H1 (cell line): ENCODE measurements around the gene DISP1. TPM values are rescaled to one million over a fixed set of nuclear protein-coding genes. Genes with fewer than 3 reads are reported as not detected.

Source experiments
- CTCF ChIA-PET: fragments of 300-600 bp; sonication (Branson Sonifier 250); formaldehyde crosslinking; loops from one replicate; lab custom pipeline; 2021; ENCODE audit not compliant: partially characterized antibody; lab: Charles Lee
- POLR2A ChIA-PET: fragments of 300-600 bp; sonication (Branson Sonifier 250); formaldehyde crosslinking; loops from one replicate; lab custom pipeline; 2021; ENCODE audit warnings: inconsistent platforms; ENCODE audit not compliant: partially characterized antibody; lab: Charles Lee
- DNase-seq, 2 experiments: peaks; one replicate each; pipeline versions ENCODE4 v3.0.0 to v3.0.0-alpha.2; 2010 to 2022; ENCODE audit warnings: low spot score in 2 of 2, low read depth in 1 of 2, mixed read lengths in 1 of 2
- FAIRE-seq: peaks from 2 replicates; lab custom pipeline; 2011; peaks lifted over from hg19 to GRCh38; lab: Jason Lieb, UNC
- H2AFZ ChIP-seq: 2 replicates; pipeline ENCODE4 v1.8.1; 2012; ENCODE audit warnings: low read length, inconsistent platforms
- H2AK5ac ChIP-seq: 2 replicates; pipeline ENCODE4 v1.6.1; 2013; ENCODE audit warnings: low read depth, low read length
- H2BK120ac ChIP-seq: replicated peaks from 2 replicates; pipeline ENCODE3; 2013; ENCODE audit warnings: low read depth, low read length, inconsistent platforms
- H2BK12ac ChIP-seq: 2 replicates; pipeline ENCODE4 v1.6.1; 2013; ENCODE audit warnings: low read depth, low read length
- H2BK15ac ChIP-seq: 2 replicates; pipeline ENCODE4 v1.6.1; 2013; ENCODE audit warnings: low read length
- H2BK20ac ChIP-seq: 2 replicates; pipeline ENCODE4 v1.6.1; 2013; ENCODE audit warnings: low read length
- H2BK5ac ChIP-seq: 2 replicates; pipeline ENCODE4 v1.6.1; 2013; ENCODE audit warnings: low read depth, low read length
- H3K14ac ChIP-seq: 2 replicates; pipeline ENCODE4 v1.6.1; 2013; ENCODE audit warnings: inconsistent platforms; ENCODE audit not compliant: insufficient read length
- H3K18ac ChIP-seq: 2 replicates; pipeline ENCODE4 v1.6.1; 2013; ENCODE audit warnings: low read length; ENCODE audit errors: extremely low read depth
- H3K23ac ChIP-seq: 2 replicates; pipeline ENCODE4 v1.6.1; 2013; ENCODE audit warnings: inconsistent platforms; ENCODE audit not compliant: insufficient read length
- H3K23me2 ChIP-seq: 2 replicates; pipeline ENCODE4 v1.6.1; 2013; ENCODE audit warnings: low read depth, low read length
- H3K27ac ChIP-seq: 2 replicates; pipeline ENCODE4 v1.6.1; 2011; ENCODE audit warnings: low read depth, low read length, inconsistent platforms
- H3K27me3 ChIP-seq, 4 experiments: replicated peaks in 1 of 4; 1 replicate in 1 of 4; 2 replicates in 3 of 4; pipeline versions ENCODE4 v1.6.1 to v1.8.1; 2011 to 2013; ENCODE audit warnings: low read length in 3 of 4, mild to moderate bottlenecking in 3 of 4, inconsistent platforms in 2 of 4, mixed read lengths in 2 of 4, moderate library complexity in 1 of 4; ENCODE audit not compliant: control insufficient read depth in 3 of 4, insufficient read depth in 3 of 4; ENCODE audit errors: extremely low read depth in 1 of 4
- H3K36me3 ChIP-seq, 4 experiments: 2 replicates each; pipeline versions ENCODE4 v1.6.1 to v1.8.1; 2011 to 2013; ENCODE audit warnings: mild to moderate bottlenecking in 4 of 4, low read length in 3 of 4, moderate library complexity in 2 of 4, control low read depth in 1 of 4, inconsistent platforms in 1 of 4; ENCODE audit not compliant: insufficient read depth in 4 of 4, control insufficient read depth in 2 of 4
- H3K4ac ChIP-seq: replicated peaks from 2 replicates; pipeline ENCODE3; 2013; ENCODE audit warnings: low read length, low read depth, mixed read lengths, inconsistent platforms; ENCODE audit not compliant: insufficient read length
- H3K4me1 ChIP-seq, 4 experiments: replicated peaks in 1 of 4; 1 replicate in 1 of 4; 2 replicates in 3 of 4; pipeline versions ENCODE4 v1.6.1 to v1.8.1; 2011 to 2013; ENCODE audit warnings: low read length in 3 of 4, inconsistent platforms in 2 of 4, mixed read lengths in 1 of 4; ENCODE audit not compliant: insufficient read depth in 4 of 4, control insufficient read depth in 3 of 4
- H3K4me2 ChIP-seq, 2 experiments: 2 replicates each; pipeline versions ENCODE4 v1.6.1 to v1.8.1; 2011 to 2013; ENCODE audit warnings: low read depth in 2 of 2, low read length in 2 of 2, control low read depth in 1 of 2, inconsistent platforms in 1 of 2, mild to moderate bottlenecking in 1 of 2; ENCODE audit not compliant: insufficient read depth in 1 of 2
- H3K4me3 ChIP-seq, 4 experiments: fragments of 200-600, 300-600 bp in 1 of 4; sonication (generic), shearing (Covaris generic), sonication (Bioruptor Twin) in 1 of 4; 2 replicates each; pipeline versions ENCODE4 v1.5.1 to v1.8.1; 2011 to 2016; ENCODE audit warnings: low read length in 4 of 4, low read depth in 3 of 4, control low read depth in 2 of 4, inconsistent platforms in 2 of 4, mild to moderate bottlenecking in 2 of 4, mixed read lengths in 1 of 4, moderate library complexity in 1 of 4; ENCODE audit not compliant: insufficient read depth in 2 of 4; ENCODE audit errors: extremely low read depth in 1 of 4
- H3K56ac ChIP-seq: replicated peaks from 2 replicates; pipeline ENCODE3; 2013; ENCODE audit warnings: low read depth, mild to moderate bottlenecking, mixed read lengths, low read length, inconsistent platforms; ENCODE audit not compliant: insufficient read length
- H3K79me1 ChIP-seq: 2 replicates; pipeline ENCODE4 v1.6.1; 2013; ENCODE audit warnings: low read depth, low read length, control low read depth
- H3K79me2 ChIP-seq, 2 experiments: 2 replicates each; pipeline versions ENCODE4 v1.6.1 to v1.8.1; 2012 to 2013; ENCODE audit warnings: low read length in 2 of 2, mild to moderate bottlenecking in 2 of 2, inconsistent platforms in 1 of 2; ENCODE audit not compliant: insufficient read depth in 2 of 2, control insufficient read depth in 1 of 2
- H3K9ac ChIP-seq, 4 experiments: replicated peaks in 1 of 4; 1 replicate in 1 of 4; 2 replicates in 3 of 4; pipeline versions ENCODE4 v1.6.1 to v1.8.1; 2011 to 2013; ENCODE audit warnings: low read depth in 3 of 4, low read length in 3 of 4, control low read depth in 2 of 4, mild to moderate bottlenecking in 2 of 4, moderate library complexity in 2 of 4, inconsistent platforms in 1 of 4; ENCODE audit errors: extremely low read depth in 1 of 4
- H3K9me3 ChIP-seq, 2 experiments: 2 replicates each; pipeline versions ENCODE4 v1.6.1 to v1.8.1; 2012 to 2013; ENCODE audit warnings: mild to moderate bottlenecking in 2 of 2, moderate library complexity in 2 of 2, control low read depth in 1 of 2, inconsistent platforms in 1 of 2, low read depth in 1 of 2, low read length in 1 of 2, mixed read lengths in 1 of 2; ENCODE audit not compliant: insufficient read depth in 2 of 2
- H4K20me1 ChIP-seq, 2 experiments: replicated peaks in 1 of 2; 2 replicates each; pipeline versions ENCODE3 to v1.8.1; 2011 to 2013; ENCODE audit warnings: inconsistent platforms in 2 of 2, low read length in 2 of 2, mild to moderate bottlenecking in 1 of 2; ENCODE audit not compliant: insufficient read depth in 2 of 2, control insufficient read depth in 1 of 2
- H4K5ac ChIP-seq: 2 replicates; pipeline ENCODE4 v1.6.1; 2013; ENCODE audit warnings: low read length, low read depth, mixed read lengths, inconsistent platforms; ENCODE audit not compliant: insufficient read length
- H4K8ac ChIP-seq: 2 replicates; pipeline ENCODE4 v1.8.0; 2013; ENCODE audit warnings: mild to moderate bottlenecking, moderate library complexity, low read length, inconsistent platforms; ENCODE audit not compliant: insufficient read depth; ENCODE audit errors: extremely low read depth
- H4K91ac ChIP-seq: replicated peaks from 2 replicates; pipeline ENCODE3; 2013; ENCODE audit warnings: low read length, mixed read lengths, inconsistent platforms; ENCODE audit not compliant: insufficient read length
- ASH2L ChIP-seq: fragments of 200-600, 300-600 bp; sonication (generic); IDR thresholded peaks from one replicate; pipeline ENCODE4 v1.7.1; 2017; ENCODE audit warnings: low read length
- EGR1 ChIP-seq: IDR thresholded peaks from 2 replicates; pipeline ENCODE4 v1.6.1; 2011; ENCODE audit warnings: low read depth, low read length, borderline replicate concordance
- GTF2F1 ChIP-seq: IDR thresholded peaks from 2 replicates; pipeline ENCODE4 v1.6.1; 2012; ENCODE audit warnings: low read depth, low read length, improper control_type of control experiment, borderline replicate concordance
- SAP30 ChIP-seq: fragments of 300-600 bp; sonication (generic); IDR thresholded peaks from 2 replicates; pipeline ENCODE4 v1.7.1; 2012; ENCODE audit warnings: low read length, moderate library complexity, mild to moderate bottlenecking, inconsistent platforms; ENCODE audit not compliant: insufficient read depth, insufficient replicate concordance
- TCF12 ChIP-seq: IDR thresholded peaks from 2 replicates; pipeline ENCODE4 v1.6.1; 2011; ENCODE audit warnings: low read depth, mild to moderate bottlenecking, low read length
- WGBS, 2 experiments: shearing (Covaris generic) in 1 of 2; methylation state at CpG; one replicate each; pipeline versions ENCODE4 v1.1.6 to v1.1.7; 2013 to 2015; ENCODE audit warnings: low lambda C conversion rate in 2 of 2, mixed read lengths in 2 of 2, inconsistent platforms in 1 of 2, low coverage in 1 of 2, missing lambda C conversion rate in 1 of 2; ENCODE audit not compliant: insufficient replicate concordance in 2 of 2, insufficient coverage in 1 of 2, insufficient read length in 1 of 2; ENCODE audit errors: extremely low coverage in 1 of 2, missing lambda C conversion rate in 1 of 2; 5-methylcytosine and 5-hydroxymethylcytosine counted together
- polyA plus RNA-seq, 7 experiments: library from polyadenylated mRNA; depleted of rRNA in 3 of 7; stranded (reverse) in 5 of 7; unstranded in 2 of 7; fragments of >200 nt in 5 of 7; fragments of 200-250 nt in 2 of 7; gene quantifications; 1 replicate in 5 of 7; 2 replicates in 1 of 7; 4 replicates in 1 of 7; pipeline versions ENCODE4 v1.2.1 to v1.2.3, GENCODE V29; 2011 to 2013; ENCODE audit warnings: missing spikeins in 2 of 7, mixed read lengths in 2 of 7
- total RNA-seq: library from RNA; stranded (reverse); fragmentation: NEBNext Ultra II Directional; extraction: Animal tissue kit (Norgen Biotek cat#: 25700); gene quantifications from 2 replicates; pipeline ENCODE4 v1.2.1, GENCODE V29; 2021

Gene DISP1
- total and polyA plus RNA-seq, 2 of the 8 experiments (the other 6 are each of a cell fraction or from before 2014, with no cell fraction given), result 4.1 to 6.1 TPM

GRCh38 chr1:222784916-222785315, 29.9 kb upstream of the DISP1 start:
- Histone ChIP-seq H2AK5ac (no peak overlapping the region), H3K4me3 (no peak overlapping the region), H3K27ac (no peak overlapping the region), H3K18ac (no peak overlapping the region), H3K9me3 (no peaks in the 10 kb centered on the region), H2AFZ (no peak overlapping the region), H4K91ac (no peak overlapping the region), H4K8ac (no peak overlapping the region), H2BK20ac (no peak overlapping the region), H3K36me3 (no peaks in the 10 kb centered on the region), H3K9ac (no peak overlapping the region), H3K4ac (no peak overlapping the region), H3K79me1 (no peaks in the 10 kb centered on the region), H4K20me1 (no peaks in the 10 kb centered on the region), H3K23ac (no peak overlapping the region), H2BK15ac (no peak overlapping the region), H3K4me1 (no peaks in the 10 kb centered on the region), H3K4me2 (no peak overlapping the region), H3K23me2 (no peaks in the 10 kb centered on the region), H3K27me3 (peaks cover 0 to 1% (median 0%) of the 10 kb centered on the region in 4 experiments; a peak in 1 of 7 replicates), H3K14ac (no peak overlapping the region), H2BK12ac (no peak overlapping the region), H2BK5ac (no peak overlapping the region), H3K79me2 (no peaks in the 10 kb centered on the region), H3K56ac (no peak overlapping the region), H2BK120ac (no peak overlapping the region), H4K5ac (no peak overlapping the region)
- FAIRE-seq (no peak), DNase-seq (no peak)
- ChIA-PET CTCF (interaction anchor here (1.0 to 4.6 kb wide), 5 partner anchors 10 to 305 kb away, joined by 3 to 22 read pairs (median 6); no protein-coding TSS in a partner anchor), POLR2A (no interaction called here)
- 80% methylated on average over 2 of the region's 2 CpGs; no CpG with 5 or more reads in 1 of the 2 experiments for WGBS, 2 experiments
- no peak for TF ChIP-seq EGR1
- TF ChIP-seq ASH2L, result no peak
- TF ChIP-seq SAP30, result no peak
- TF ChIP-seq TCF12, result no peak
- no peak for TF ChIP-seq GTF2F1
